HG03280 (cell line): ENCODE data around the gene ITGB3.
"Not testable (repeated sequence)": the region's sequence is repeated elsewhere in the genome, so short reads cannot be mapped to it uniquely, and the experiment has no call there.

Experiments used
- ATAC-seq: cut with Tn5 transposase; IDR thresholded peaks from one replicate; pipeline ENCODE4 v1.9.1; 2021; ENCODE audit warnings: mild to moderate bottlenecking, moderate library complexity; ENCODE audit not compliant: unreplicated experiment

Gene ITGB3

GRCh38 chr17:47253541-47254402, at the start of gene ITGB3:
Gene ITGB3, plus strand, starts transcription at chr17:47253827. Its CDS starts 35 bp downstream, at chr17:47253862.
- ATAC-seq, result peak; percentile 90

- no peak for ATAC-seq
Observed at GRCh38 chr17:47203984-47204721, 49.5 kb upstream of the ITGB3 start.

- peak; percentile 42 for ATAC-seq
Observed at GRCh38 chr17:47204722-47205418, 48.8 kb upstream of the ITGB3 start.

GRCh38 chr17:47205419-47205963, 48.1 kb upstream of the ITGB3 start:
- peak; percentile 52 for ATAC-seq

- no peak for ATAC-seq
Observed at GRCh38 chr17:47207143-47208067, 46.2 kb upstream of the ITGB3 start.

- ATAC-seq, result no peak
Observed at GRCh38 chr17:47208744-47209488, 44.7 kb upstream of the ITGB3 start, which contains the start of gene MYL4. Gene MYL4, plus strand, starts transcription at chr17:47209348. Its CDS starts 75 bp downstream, at chr17:47209423.

- ATAC-seq, result no peak
Observed at GRCh38 chr17:47209499-47209898, 44.1 kb upstream of the ITGB3 start.

GRCh38 chr17:47210105-47210504, 43.5 kb upstream of the ITGB3 start:
- no peak for ATAC-seq

GRCh38 chr17:47210779-47211178, 42.8 kb upstream of the ITGB3 start:
- no peak for ATAC-seq

- no peak for ATAC-seq
Observed at GRCh38 chr17:47212458-47212857, 41.2 kb upstream of the ITGB3 start.

- ATAC-seq, result no peak
Observed at GRCh38 chr17:47213540-47213939, 40.1 kb upstream of the ITGB3 start.

- ATAC-seq, result no peak
Observed at GRCh38 chr17:47214931-47215330, 38.7 kb upstream of the ITGB3 start.

- not testable (repeated sequence) for ATAC-seq
Observed at GRCh38 chr17:47216821-47217220, 36.8 kb upstream of the ITGB3 start.

- ATAC-seq, result not testable (repeated sequence)
Observed at GRCh38 chr17:47217279-47217678, 36.3 kb upstream of the ITGB3 start.

GRCh38 chr17:47218896-47219430, 34.7 kb upstream of the ITGB3 start:
- no peak for ATAC-seq

GRCh38 chr17:47219621-47220475, 33.8 kb upstream of the ITGB3 start:
- ATAC-seq, result no peak

GRCh38 chr17:47220531-47220999, 33.1 kb upstream of the ITGB3 start:
- no peak for ATAC-seq

- no peak for ATAC-seq
Observed at GRCh38 chr17:47221154-47221553, 32.5 kb upstream of the ITGB3 start.
